IPS-18a (cell line): ENCODE results near the gene FYCO1.

Experiments
- H3K27ac ChIP-seq: one replicate; pipeline ENCODE4 v1.5.1; 2013; ENCODE audit warnings: low read length
- H3K27me3 ChIP-seq: one replicate; pipeline ENCODE4 v1.6.1; 2013; ENCODE audit warnings: mild to moderate bottlenecking, low read length; ENCODE audit not compliant: control insufficient read depth, insufficient read depth
- H3K36me3 ChIP-seq: one replicate; pipeline ENCODE4 v1.6.1; 2013; ENCODE audit warnings: low read depth, low read length; ENCODE audit not compliant: control insufficient read depth
- H3K4me1 ChIP-seq: one replicate; pipeline ENCODE4 v1.6.1; 2013; ENCODE audit warnings: low read depth, low read length; ENCODE audit not compliant: control insufficient read depth
- H3K4me3 ChIP-seq: one replicate; pipeline ENCODE4 v1.5.1; 2013; ENCODE audit warnings: low read length
- H3K9ac ChIP-seq: one replicate; pipeline ENCODE4 v1.6.1; 2013; ENCODE audit warnings: mild to moderate bottlenecking, low read length, moderate library complexity
- H3K9me3 ChIP-seq: one replicate; pipeline ENCODE4 v1.6.1; 2013; ENCODE audit warnings: low read depth, low read length; ENCODE audit not compliant: control insufficient read depth

Gene FYCO1

GRCh38 chr3:46024131-46024530 lies 28.5 kb upstream of the FYCO1 start:
- no peak overlapping the region for H3K27ac ChIP-seq
- no peak overlapping the region for H3K9ac ChIP-seq
- H3K4me1 ChIP-seq, result no peaks in the 10 kb centered on the region
- H3K4me3 ChIP-seq, result no peak overlapping the region
- no peaks in the 10 kb centered on the region for H3K27me3 ChIP-seq
- H3K36me3 ChIP-seq, result no peaks in the 10 kb centered on the region
- H3K9me3 ChIP-seq, result no peaks in the 10 kb centered on the region

DNA sequence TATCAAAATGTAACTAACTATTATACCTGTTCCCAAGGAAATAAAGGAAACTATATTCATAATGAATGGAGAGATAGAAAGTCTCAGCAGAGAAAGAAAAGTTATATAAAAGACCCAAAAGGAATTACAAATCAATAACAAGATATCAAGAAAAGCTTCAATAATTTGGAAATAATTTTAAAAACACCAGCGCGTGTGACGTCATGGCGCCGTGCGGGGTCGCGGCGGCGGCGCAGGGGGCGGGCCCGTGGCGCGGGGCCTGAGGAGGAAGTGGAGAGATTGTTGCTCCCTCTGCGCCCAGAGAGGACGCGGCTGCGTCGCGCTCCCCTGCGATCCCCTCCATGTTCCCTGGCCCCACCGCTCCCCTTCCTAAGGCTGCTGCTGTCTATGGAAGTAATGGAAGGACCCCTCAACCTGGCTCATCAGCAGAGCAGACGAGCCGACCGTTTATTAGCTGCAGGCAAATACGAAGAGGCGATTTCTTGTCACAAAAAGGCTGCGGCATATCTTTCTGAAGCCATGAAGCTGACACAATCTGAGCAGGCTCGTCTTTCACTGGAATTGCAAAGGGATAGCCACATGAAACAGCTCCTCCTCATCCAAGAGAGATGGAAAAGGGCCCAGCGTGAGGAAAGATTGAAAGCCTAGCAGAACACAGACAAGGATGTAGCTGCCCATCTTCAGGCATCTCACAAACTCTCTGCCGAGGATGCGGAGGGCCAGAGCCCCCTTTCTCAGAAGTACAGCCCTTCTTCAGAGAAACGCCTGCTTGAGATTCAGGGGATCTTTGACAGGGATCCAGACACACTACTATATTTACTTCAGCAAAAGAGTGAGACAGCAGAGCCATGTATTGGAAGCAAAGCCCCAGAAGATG lies 27.5 kb upstream of the FYCO1 start:
- Histone ChIP-seq H3K9ac (no peak overlapping the region), H3K27ac (no peak overlapping the region), H3K4me3 (no peak overlapping the region), H3K4me1 (no peaks in the 10 kb centered on the region), H3K9me3 (no peaks in the 10 kb centered on the region), H3K36me3 (no peaks in the 10 kb centered on the region), H3K27me3 (no peaks in the 10 kb centered on the region)

GRCh38 chr3:46021516-46021915 lies 25.9 kb upstream of the FYCO1 start:
- Histone ChIP-seq H3K9me3 (no peaks in the 10 kb centered on the region), H3K36me3 (no peaks in the 10 kb centered on the region), H3K27ac (no peak overlapping the region), H3K4me3 (no peak overlapping the region), H3K27me3 (no peaks in the 10 kb centered on the region), H3K9ac (no peak overlapping the region), H3K4me1 (no peaks in the 10 kb centered on the region)

DNA sequence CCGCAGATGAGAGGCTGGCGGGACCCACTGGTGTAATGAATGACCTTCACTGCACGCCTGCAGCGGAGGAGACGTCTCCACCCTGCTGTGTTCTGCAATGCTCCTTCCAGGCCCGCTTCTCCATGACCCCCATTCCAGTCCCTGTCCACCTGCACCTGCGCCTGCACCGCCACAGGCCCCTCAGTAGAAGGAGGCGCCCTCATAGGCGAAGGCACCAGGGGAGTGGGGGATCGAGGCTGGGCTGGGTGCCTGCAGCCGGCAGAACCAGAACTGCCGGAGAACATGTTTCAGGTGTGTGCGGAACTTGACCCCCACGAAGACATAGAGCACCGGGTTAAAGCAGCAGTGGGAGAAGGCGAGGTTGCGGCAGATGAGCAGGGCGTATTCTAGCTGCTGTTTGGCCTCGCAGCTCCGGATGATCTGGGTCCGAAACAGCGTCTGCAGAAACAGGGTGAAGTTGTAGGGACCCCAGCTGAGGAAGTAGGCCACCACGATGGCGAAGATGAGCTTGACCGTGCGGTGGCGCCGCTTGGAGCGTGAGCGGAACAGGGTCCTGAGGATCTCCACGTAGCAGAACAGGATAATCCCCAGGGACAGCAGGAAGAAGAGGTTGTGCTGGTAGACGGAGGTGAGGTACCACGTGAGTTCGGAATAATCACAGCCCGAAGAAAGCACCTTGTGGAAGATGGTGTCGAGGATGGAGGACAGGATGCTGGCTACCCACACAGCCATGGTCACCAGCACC lies 25.3 kb upstream of the FYCO1 start:
- no peak overlapping the region for H3K9ac ChIP-seq
- H3K27me3 ChIP-seq, result no peaks in the 10 kb centered on the region
- H3K4me3 ChIP-seq, result no peak overlapping the region
- H3K27ac ChIP-seq, result no peak overlapping the region
- no peaks in the 10 kb centered on the region for H3K36me3 ChIP-seq
- H3K9me3 ChIP-seq, result no peaks in the 10 kb centered on the region
- H3K4me1 ChIP-seq, result no peaks in the 10 kb centered on the region

GRCh38 chr3:46019707-46020106 lies 24.1 kb upstream of the FYCO1 start:
- Histone ChIP-seq H3K9me3 (no peaks in the 10 kb centered on the region), H3K4me3 (no peak overlapping the region), H3K27me3 (no peaks in the 10 kb centered on the region), H3K27ac (no peak overlapping the region), H3K4me1 (no peaks in the 10 kb centered on the region), H3K36me3 (no peaks in the 10 kb centered on the region), H3K9ac (no peak overlapping the region)

DNA sequence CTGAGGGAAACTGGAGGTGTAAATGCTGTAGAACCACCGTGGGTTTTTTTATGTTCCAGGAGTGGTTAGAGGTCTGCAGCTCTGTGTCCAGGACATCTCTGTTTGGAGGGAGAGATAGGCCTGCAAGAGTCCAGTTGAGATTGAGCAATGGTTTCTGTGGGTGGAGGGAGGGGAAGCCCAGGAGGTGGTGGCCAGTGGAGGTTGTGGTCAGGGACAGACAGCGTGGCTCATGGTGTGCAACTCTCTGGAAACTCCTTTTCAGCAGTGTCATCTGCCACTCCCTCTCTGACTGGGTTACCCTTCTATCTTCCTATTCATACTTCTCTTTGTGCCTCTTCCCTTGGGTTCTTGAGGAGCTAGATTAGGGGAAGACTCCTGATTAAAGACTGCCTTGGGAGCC lies 22.1 kb upstream of the FYCO1 start:
- no peak overlapping the region for H3K27ac ChIP-seq
- H3K4me1 ChIP-seq, result no peaks in the 10 kb centered on the region
- H3K36me3 ChIP-seq, result no peaks in the 10 kb centered on the region
- H3K4me3 ChIP-seq, result no peak overlapping the region
- no peaks in the 10 kb centered on the region for H3K27me3 ChIP-seq
- H3K9me3 ChIP-seq, result no peaks in the 10 kb centered on the region
- H3K9ac ChIP-seq, result no peak overlapping the region

- no peak overlapping the region for H3K9ac ChIP-seq
- H3K36me3 ChIP-seq, result no peaks in the 10 kb centered on the region
- H3K27ac ChIP-seq, result no peak overlapping the region
- no peak overlapping the region for H3K4me3 ChIP-seq
- no peaks in the 10 kb centered on the region for H3K27me3 ChIP-seq
- H3K4me1 ChIP-seq, result no peaks in the 10 kb centered on the region
- H3K9me3 ChIP-seq, result no peaks in the 10 kb centered on the region
Measured at GRCh38 chr3:46013316-46014094, 17.9 kb upstream of the FYCO1 start.

DNA sequence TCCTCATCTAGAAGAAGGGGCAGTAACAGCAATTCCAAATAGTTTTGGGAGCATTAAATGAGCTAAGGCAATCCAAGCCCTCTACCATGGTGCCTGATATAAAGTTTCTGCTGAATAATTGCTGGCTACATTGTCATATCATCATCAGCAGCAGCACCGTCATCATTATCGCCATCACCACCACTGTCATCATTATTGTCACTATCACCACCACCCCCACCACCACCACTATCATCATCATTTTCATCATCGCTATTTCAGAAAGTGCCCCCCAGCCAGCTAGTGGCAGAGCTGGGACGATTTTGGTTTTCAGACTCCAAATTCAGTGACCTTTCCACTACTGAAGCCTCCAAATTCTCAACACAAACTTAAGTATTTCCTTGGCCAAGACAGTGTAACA lies 16.6 kb upstream of the FYCO1 start:
- no peaks in the 10 kb centered on the region for H3K36me3 ChIP-seq
- H3K27me3 ChIP-seq, result no peaks in the 10 kb centered on the region
- H3K4me3 ChIP-seq, result no peak overlapping the region
- no peaks in the 10 kb centered on the region for H3K4me1 ChIP-seq
- no peak overlapping the region for H3K9ac ChIP-seq
- H3K9me3 ChIP-seq, result no peaks in the 10 kb centered on the region
- no peak overlapping the region for H3K27ac ChIP-seq

GRCh38 chr3:46010519-46011113 lies 15.0 kb upstream of the FYCO1 start:
- Histone ChIP-seq H3K4me1 (no peaks in the 10 kb centered on the region), H3K9me3 (no peaks in the 10 kb centered on the region), H3K27ac (no peak overlapping the region), H3K9ac (no peak overlapping the region), H3K4me3 (no peak overlapping the region), H3K27me3 (no peaks in the 10 kb centered on the region), H3K36me3 (no peaks in the 10 kb centered on the region)

- H3K9ac ChIP-seq, result no peak overlapping the region
- no peaks in the 10 kb centered on the region for H3K4me1 ChIP-seq
- H3K4me3 ChIP-seq, result no peak overlapping the region
- H3K27ac ChIP-seq, result no peak overlapping the region
- no peaks in the 10 kb centered on the region for H3K36me3 ChIP-seq
- H3K27me3 ChIP-seq, result no peaks in the 10 kb centered on the region
- H3K9me3 ChIP-seq, result no peaks in the 10 kb centered on the region
Measured at GRCh38 chr3:46008058-46008457, 12.4 kb upstream of the FYCO1 start.

- Histone ChIP-seq H3K9ac (no peak overlapping the region), H3K27me3 (no peaks in the 10 kb centered on the region), H3K4me3 (no peak overlapping the region), H3K9me3 (no peaks in the 10 kb centered on the region), H3K4me1 (no peaks in the 10 kb centered on the region), H3K27ac (no peak overlapping the region), H3K36me3 (no peaks in the 10 kb centered on the region)
Measured at GRCh38 chr3:46007280-46007679, 11.7 kb upstream of the FYCO1 start.
